ENCODE measurements around the gene BRD3OS. TPM values are rescaled to one million over a fixed set of nuclear protein-coding genes. Genes with fewer than 3 reads are reported as not detected.

The BRD3OS gene
- total RNA-seq, 1 donor from 2014 or later: 11.4 TPM

DNA sequence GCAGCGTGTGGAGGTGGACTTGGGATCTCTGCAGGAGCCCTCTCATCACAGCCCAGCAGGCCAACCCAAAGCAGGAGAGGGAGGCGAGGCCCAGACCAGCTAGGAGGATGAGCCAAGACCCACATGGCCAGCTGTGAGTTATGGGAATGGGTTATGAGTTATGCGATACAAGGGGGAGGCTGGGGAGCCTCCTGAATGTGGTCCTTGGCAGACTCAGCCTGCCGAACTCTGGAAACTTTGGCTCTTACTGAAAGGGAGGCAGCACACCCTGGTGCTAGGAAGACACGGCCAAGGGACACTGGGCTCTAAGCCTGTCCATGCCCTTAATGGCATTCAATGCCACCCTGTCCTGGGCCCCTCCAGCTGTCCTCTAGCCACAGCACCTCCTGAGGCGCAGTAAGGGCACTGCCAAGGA, 25.4 kb upstream of the BRD3OS start:
- Mint-ChIP-seq H3K4me1 (ENCODE audit: unreplicated experiment) (no peaks in the 10 kb centered on the region), H3K27ac (ENCODE audit: unreplicated experiment) (no peak overlapping the region), H3K9me3 (ENCODE audit: unreplicated experiment) (no peaks in the 10 kb centered on the region), H3K27me3 (ENCODE audit: unreplicated experiment) (peaks cover 2% of the 10 kb centered on the region), H3K36me3 (ENCODE audit: low read depth, unreplicated experiment) (no peaks in the 10 kb centered on the region), H3K4me3 (ENCODE audit: unreplicated experiment) (no peak overlapping the region)
- TF ChIP-seq, protein P1, sequence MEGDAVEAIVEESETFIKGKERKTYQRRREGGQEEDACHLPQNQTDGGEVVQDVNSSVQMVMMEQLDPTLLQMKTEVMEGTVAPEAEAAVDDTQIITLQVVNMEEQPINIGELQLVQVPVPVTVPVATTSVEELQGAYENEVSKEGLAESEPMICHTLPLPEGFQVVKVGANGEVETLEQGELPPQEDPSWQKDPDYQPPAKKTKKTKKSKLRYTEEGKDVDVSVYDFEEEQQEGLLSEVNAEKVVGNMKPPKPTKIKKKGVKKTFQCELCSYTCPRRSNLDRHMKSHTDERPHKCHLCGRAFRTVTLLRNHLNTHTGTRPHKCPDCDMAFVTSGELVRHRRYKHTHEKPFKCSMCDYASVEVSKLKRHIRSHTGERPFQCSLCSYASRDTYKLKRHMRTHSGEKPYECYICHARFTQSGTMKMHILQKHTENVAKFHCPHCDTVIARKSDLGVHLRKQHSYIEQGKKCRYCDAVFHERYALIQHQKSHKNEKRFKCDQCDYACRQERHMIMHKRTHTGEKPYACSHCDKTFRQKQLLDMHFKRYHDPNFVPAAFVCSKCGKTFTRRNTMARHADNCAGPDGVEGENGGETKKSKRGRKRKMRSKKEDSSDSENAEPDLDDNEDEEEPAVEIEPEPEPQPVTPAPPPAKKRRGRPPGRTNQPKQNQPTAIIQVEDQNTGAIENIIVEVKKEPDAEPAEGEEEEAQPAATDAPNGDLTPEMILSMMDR (IDR thresholded peaks at IDR 0.05; ENCODE audit: unreplicated experiment): no peak
- DNase-seq (ENCODE audit: low spot score): no peak

DNA sequence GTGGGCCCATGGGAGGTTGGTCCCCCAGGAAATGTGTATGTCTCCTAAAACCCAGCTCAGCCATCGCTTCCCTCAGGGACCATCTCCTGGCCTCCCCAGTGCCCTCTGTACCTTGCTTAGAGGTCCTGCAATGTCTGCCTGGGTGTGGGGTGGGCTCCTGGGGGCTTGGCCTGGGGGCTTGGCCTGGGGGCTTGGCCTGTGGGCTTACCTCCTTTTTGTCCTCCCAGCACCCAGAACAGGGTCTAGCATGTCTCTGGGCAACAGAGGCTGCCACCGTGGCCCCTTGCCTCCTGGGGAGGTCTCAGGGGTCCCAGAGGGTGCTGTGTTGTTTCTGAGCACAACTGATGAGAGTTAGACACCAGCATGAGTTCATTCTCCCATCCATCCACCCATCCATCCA, 22.5 kb upstream of the BRD3OS start:
- no peak overlapping the region for H3K4me3 Mint-ChIP-seq (ENCODE audit: unreplicated experiment)
- no peaks in the 10 kb centered on the region for H3K9me3 Mint-ChIP-seq (ENCODE audit: unreplicated experiment)
- DNase-seq (ENCODE audit: low spot score): no peak
- H3K36me3 Mint-ChIP-seq (ENCODE audit: low read depth, unreplicated experiment): no peaks in the 10 kb centered on the region
- no peak overlapping the region for H3K27ac Mint-ChIP-seq (ENCODE audit: unreplicated experiment)
- no peaks in the 10 kb centered on the region for H3K4me1 Mint-ChIP-seq (ENCODE audit: unreplicated experiment)
- TF ChIP-seq, protein P1 (IDR thresholded peaks at IDR 0.05; ENCODE audit: unreplicated experiment): no peak
- H3K27me3 Mint-ChIP-seq (ENCODE audit: unreplicated experiment): peaks cover 6% of the 10 kb centered on the region

DNA sequence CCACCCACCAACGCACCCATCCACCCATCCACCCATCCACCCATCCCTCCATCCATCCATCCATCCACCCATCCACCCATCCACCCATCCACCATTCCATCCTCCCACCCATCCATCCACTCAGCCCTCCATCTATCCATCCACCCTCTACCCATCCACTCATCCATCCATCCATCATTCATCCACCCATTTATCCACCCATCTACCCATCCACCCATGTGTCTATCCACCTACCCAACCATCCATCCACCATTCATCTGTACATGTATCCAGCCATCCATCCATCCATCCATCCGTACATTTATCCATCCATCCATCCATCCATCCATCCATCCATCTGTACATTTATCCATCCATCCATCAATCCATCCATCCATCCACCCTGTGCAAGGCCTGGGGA, 22.0 kb upstream of the BRD3OS start:
- Mint-ChIP-seq H3K4me3 (ENCODE audit: unreplicated experiment) (no peak overlapping the region), H3K27me3 (ENCODE audit: unreplicated experiment) (peaks cover 6% of the 10 kb centered on the region), H3K27ac (ENCODE audit: unreplicated experiment) (no peak overlapping the region), H3K4me1 (ENCODE audit: unreplicated experiment) (no peaks in the 10 kb centered on the region), H3K36me3 (ENCODE audit: low read depth, unreplicated experiment) (no peaks in the 10 kb centered on the region), H3K9me3 (ENCODE audit: unreplicated experiment) (no peaks in the 10 kb centered on the region)
- DNase-seq (ENCODE audit: low spot score): no peak
- TF ChIP-seq, protein P1 (IDR thresholded peaks at IDR 0.05; ENCODE audit: unreplicated experiment): no peak

DNA sequence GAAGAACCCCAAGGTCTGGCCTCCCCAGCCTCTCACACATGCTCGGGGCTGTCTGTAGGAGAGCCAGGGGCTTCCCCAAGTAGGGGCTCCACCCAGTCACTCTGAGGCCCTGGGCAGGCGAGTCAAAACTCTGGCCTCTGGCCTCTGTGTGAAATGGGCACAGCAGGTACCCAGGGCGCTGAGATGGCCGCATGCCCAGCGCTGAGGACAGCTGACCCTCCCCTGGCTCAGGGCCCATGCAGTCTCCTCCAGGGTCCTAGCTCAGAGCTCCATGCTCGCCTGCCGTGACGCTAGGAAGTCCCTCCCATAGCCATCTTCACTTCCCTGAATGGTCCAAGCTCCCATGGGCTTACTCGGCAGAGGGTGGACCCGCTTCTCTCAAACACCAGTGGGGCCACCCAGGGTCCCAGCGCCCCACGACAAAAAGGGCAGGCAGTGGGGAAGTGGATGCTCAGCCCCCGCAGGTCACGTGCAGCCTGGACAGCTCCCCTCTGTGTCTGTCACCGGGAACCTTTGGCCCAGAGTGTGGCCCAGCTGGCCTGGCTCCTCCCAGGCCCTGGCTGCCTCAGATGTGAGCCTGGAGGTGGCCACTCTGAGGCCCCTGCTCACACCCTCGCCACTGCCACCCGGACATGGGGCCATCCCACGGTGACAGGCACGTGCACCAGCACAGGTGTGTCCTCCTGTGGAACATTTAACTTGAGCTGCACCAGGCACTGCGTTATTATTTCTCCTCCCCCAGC, 21.0 kb upstream of the BRD3OS start:
- Mint-ChIP-seq H3K4me3 (ENCODE audit: unreplicated experiment) (no peak overlapping the region), H3K36me3 (ENCODE audit: low read depth, unreplicated experiment) (no peaks in the 10 kb centered on the region), H3K4me1 (ENCODE audit: unreplicated experiment) (no peaks in the 10 kb centered on the region), H3K27me3 (ENCODE audit: unreplicated experiment) (peaks cover 6% of the 10 kb centered on the region), H3K27ac (ENCODE audit: unreplicated experiment) (no peak overlapping the region), H3K9me3 (ENCODE audit: unreplicated experiment) (no peaks in the 10 kb centered on the region)
- DNase-seq (ENCODE audit: low spot score): no peak
- TF ChIP-seq, protein P1 (IDR thresholded peaks at IDR 0.05; ENCODE audit: unreplicated experiment): no peak

DNA sequence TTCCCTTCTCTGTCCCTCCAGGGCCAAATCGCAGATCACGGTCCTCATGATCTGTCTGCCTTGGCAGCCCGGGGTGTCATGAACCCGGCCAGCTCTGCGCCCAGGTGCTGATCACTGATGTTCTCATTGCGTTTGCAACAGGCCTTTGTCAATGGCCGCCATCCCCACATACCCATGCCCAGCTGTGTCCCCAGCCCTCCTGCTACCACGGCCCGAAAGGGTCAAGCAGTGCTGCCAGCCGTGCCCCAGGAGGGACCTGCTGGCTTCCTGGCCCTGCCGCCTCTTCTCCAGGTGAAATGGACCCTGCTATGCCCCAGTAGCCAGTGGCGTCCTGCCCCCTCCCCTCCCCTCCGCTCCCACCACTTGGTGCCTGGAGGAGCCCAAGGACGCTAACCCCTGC, 20.4 kb upstream of the BRD3OS start:
- H3K27ac Mint-ChIP-seq (ENCODE audit: unreplicated experiment): no peak overlapping the region
- H3K36me3 Mint-ChIP-seq (ENCODE audit: low read depth, unreplicated experiment): no peaks in the 10 kb centered on the region
- no peak overlapping the region for H3K4me3 Mint-ChIP-seq (ENCODE audit: unreplicated experiment)
- TF ChIP-seq, protein P1 (IDR thresholded peaks at IDR 0.05; ENCODE audit: unreplicated experiment): no peak
- DNase-seq (ENCODE audit: low spot score): no peak
- H3K4me1 Mint-ChIP-seq (ENCODE audit: unreplicated experiment): no peaks in the 10 kb centered on the region
- peaks cover 6% of the 10 kb centered on the region for H3K27me3 Mint-ChIP-seq (ENCODE audit: unreplicated experiment)
- H3K9me3 Mint-ChIP-seq (ENCODE audit: unreplicated experiment): no peaks in the 10 kb centered on the region

All from endothelial cell (in vitro differentiated cells).